Neural cell (in vitro differentiated cells): Measurements from ENCODE around the gene ABAT. TPM values are rescaled to one million over a fixed set of nuclear protein-coding genes. Genes with fewer than 3 reads are reported as not detected.

Experiments
- H2AFZ ChIP-seq: fragments of 200-600, 300-800 bp; sonication (generic), shearing (Covaris generic); 2 replicates; pipeline ENCODE4 v1.6.0; 2014; ENCODE audit warnings: low read depth, mild to moderate bottlenecking, antibody characterized with exemption, low read length, moderate library complexity
- H3F3A ChIP-seq: fragments of 200-600 bp; shearing (Covaris generic); 2 replicates; pipeline ENCODE4 v1.6.1; 2016; ENCODE audit warnings: mild to moderate bottlenecking, moderate library complexity, mixed read lengths, antibody characterized with exemption, low read length; ENCODE audit not compliant: insufficient read depth, poor library complexity, severe bottlenecking
- H3K27ac ChIP-seq: fragments of 200-600, 300-800 bp; sonication (generic), shearing (Covaris generic); 2 replicates; pipeline ENCODE4 v1.5.1; 2014; ENCODE audit warnings: mild to moderate bottlenecking, low read length, moderate library complexity
- H3K27me3 ChIP-seq: fragments of 300-800, 200-600 bp; sonication (generic), shearing (Covaris generic); 2 replicates; pipeline ENCODE4 v1.6.0; 2014; ENCODE audit warnings: mild to moderate bottlenecking, low read depth, low read length, moderate library complexity; ENCODE audit not compliant: insufficient read depth
- H3K36me3 ChIP-seq: fragments of 300-800, 200-600 bp; sonication (generic), shearing (Covaris generic); 2 replicates; pipeline ENCODE4 v1.5.1; 2014; ENCODE audit warnings: mild to moderate bottlenecking, antibody characterized with exemption, low read length, moderate library complexity; ENCODE audit not compliant: insufficient read depth
- H3K4me2 ChIP-seq: fragments of 300-800, 200-600 bp; sonication (generic), shearing (Covaris generic); 2 replicates; pipeline ENCODE4 v1.6.0; 2014; ENCODE audit warnings: mild to moderate bottlenecking, low read length
- H3K4me3 ChIP-seq: fragments of 300-800, 200-600 bp; sonication (generic), shearing (Covaris generic); 2 replicates; pipeline ENCODE4 v1.5.1; 2014; ENCODE audit warnings: mild to moderate bottlenecking, low read length, moderate library complexity
- H3K79me2 ChIP-seq: fragments of 200-600 bp; shearing (Covaris generic); replicated peaks from 2 replicates; pipeline ENCODE4 v1.6.0; 2014; ENCODE audit warnings: mild to moderate bottlenecking, low read length, moderate library complexity; ENCODE audit not compliant: insufficient read depth
- H3K9ac ChIP-seq: fragments of 300-800, 200-600 bp; sonication (generic), shearing (Covaris generic); 2 replicates; pipeline ENCODE4 v1.6.1; 2016; ENCODE audit warnings: mild to moderate bottlenecking, low read length, mixed read lengths
- H3K9me2 ChIP-seq: fragments of 200-600 bp; shearing (Covaris generic); 2 replicates; pipeline ENCODE4 v1.6.1; 2016; ENCODE audit warnings: mild to moderate bottlenecking, low read length, mixed read lengths; ENCODE audit not compliant: insufficient read depth
- H3K9me3 ChIP-seq: fragments of 200-600, 300-800 bp; sonication (generic), shearing (Covaris generic); 2 replicates; pipeline ENCODE4 v1.6.1; 2016; ENCODE audit warnings: mild to moderate bottlenecking, mixed run types, low read length, moderate library complexity, mixed read lengths
- H4K20me1 ChIP-seq: fragments of 200-600 bp; shearing (Covaris generic); 2 replicates; pipeline ENCODE4 v1.6.1; 2016; ENCODE audit warnings: mild to moderate bottlenecking, mixed run types; ENCODE audit not compliant: insufficient read depth
- EP300 ChIP-seq: fragments of 450-650 bp; conservative IDR thresholded peaks from 2 replicates; pipeline ENCODE4 v1.6.1; 2014; ENCODE audit warnings: antibody characterized with exemption, mild to moderate bottlenecking, moderate library complexity; ENCODE audit not compliant: poor library complexity, severe bottlenecking
- EZH2 ChIP-seq: fragments of 200-600, 300-800 bp; shearing (Covaris generic), sonication (generic); IDR thresholded peaks from 2 replicates; pipeline ENCODE4 v1.6.1; 2014; ENCODE audit warnings: antibody characterized with exemption, low read length, borderline replicate concordance, mild to moderate bottlenecking; ENCODE audit not compliant: insufficient read depth, poor library complexity, severe bottlenecking
- MXI1 ChIP-seq: fragments of 450-650 bp; conservative IDR thresholded peaks from 2 replicates; pipeline ENCODE4 v1.6.1; 2014; ENCODE audit warnings: antibody characterized with exemption, mild to moderate bottlenecking; ENCODE audit not compliant: poor library complexity, severe bottlenecking
- POLR2AphosphoS5 ChIP-seq: IDR thresholded peaks from 2 replicates; pipeline ENCODE4 v1.6.1; 2012
- RAD21 ChIP-seq: fragments of 450-650 bp; conservative IDR thresholded peaks from 2 replicates; pipeline ENCODE4 v1.6.1; 2014; ENCODE audit warnings: antibody characterized with exemption, mild to moderate bottlenecking, moderate library complexity
- SMC3 ChIP-seq: fragments of 450-650 bp; conservative IDR thresholded peaks from 2 replicates; pipeline ENCODE4 v1.6.1; 2014; ENCODE audit warnings: antibody characterized with exemption, mild to moderate bottlenecking, moderate library complexity; ENCODE audit not compliant: poor library complexity
- TAF1 ChIP-seq: IDR thresholded peaks from 2 replicates; pipeline ENCODE4 v1.6.1; 2012; ENCODE audit warnings: low read depth
- polyA plus RNA-seq: library from polyadenylated mRNA; depleted of rRNA; stranded (reverse); fragments of >200 nt; gene quantifications from 2 replicates; pipeline ENCODE4 v1.2.3, GENCODE V29; 2014
- TF ChIP-seq, protein P1 (sequence below): IDR thresholded peaks from 2 replicates; pipeline ENCODE4 v1.6.1; 2012; ENCODE audit warnings: borderline replicate concordance
- TF ChIP-seq, protein P2 (sequence below): fragments of 450-650 bp; IDR thresholded peaks from 2 replicates; pipeline ENCODE4 v1.5.1; 2014; ENCODE audit warnings: antibody characterized with exemption, mild to moderate bottlenecking, moderate library complexity; ENCODE audit not compliant: poor library complexity, severe bottlenecking

Gene ABAT
- polyA plus RNA-seq, 1 donor from 2014 or later, result 125 TPM

DNA sequence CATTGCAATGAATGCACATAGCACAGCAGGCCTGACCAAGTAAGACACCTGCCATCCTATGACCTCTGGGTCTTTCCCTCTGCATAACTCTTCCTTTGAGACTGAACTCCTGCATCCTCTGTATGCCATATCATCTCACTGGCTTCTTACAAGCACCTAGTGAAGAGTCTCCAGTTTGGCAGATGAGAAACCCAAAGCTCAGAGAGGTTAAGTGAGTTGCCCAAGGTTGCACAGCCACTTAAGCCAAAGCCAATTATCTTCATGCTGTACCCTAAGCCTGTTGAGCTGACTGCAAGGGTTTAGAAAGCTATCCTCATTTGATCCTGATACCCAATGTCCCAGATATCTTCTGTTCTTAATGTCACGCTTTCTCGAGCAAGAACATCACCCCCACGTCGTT lies 87.8 kb downstream of the ABAT start:
- Histone ChIP-seq H3K4me2 (no peak overlapping the region), H3F3A (no peaks in the 10 kb centered on the region), H3K9me3 (no peaks in the 10 kb centered on the region), H3K9me2 (no peaks in the 10 kb centered on the region), H3K27me3 (no peaks in the 10 kb centered on the region), H3K4me3 (no peak overlapping the region), H3K27ac (no peak overlapping the region), H3K79me2 (no peaks in the 10 kb centered on the region), H4K20me1 (no peaks in the 10 kb centered on the region), H3K36me3 (no peaks in the 10 kb centered on the region), H3K9ac (no peak overlapping the region), H2AFZ (no peak overlapping the region)
- TF ChIP-seq POLR2AphosphoS5, result no peak
- TF ChIP-seq, protein P1, sequence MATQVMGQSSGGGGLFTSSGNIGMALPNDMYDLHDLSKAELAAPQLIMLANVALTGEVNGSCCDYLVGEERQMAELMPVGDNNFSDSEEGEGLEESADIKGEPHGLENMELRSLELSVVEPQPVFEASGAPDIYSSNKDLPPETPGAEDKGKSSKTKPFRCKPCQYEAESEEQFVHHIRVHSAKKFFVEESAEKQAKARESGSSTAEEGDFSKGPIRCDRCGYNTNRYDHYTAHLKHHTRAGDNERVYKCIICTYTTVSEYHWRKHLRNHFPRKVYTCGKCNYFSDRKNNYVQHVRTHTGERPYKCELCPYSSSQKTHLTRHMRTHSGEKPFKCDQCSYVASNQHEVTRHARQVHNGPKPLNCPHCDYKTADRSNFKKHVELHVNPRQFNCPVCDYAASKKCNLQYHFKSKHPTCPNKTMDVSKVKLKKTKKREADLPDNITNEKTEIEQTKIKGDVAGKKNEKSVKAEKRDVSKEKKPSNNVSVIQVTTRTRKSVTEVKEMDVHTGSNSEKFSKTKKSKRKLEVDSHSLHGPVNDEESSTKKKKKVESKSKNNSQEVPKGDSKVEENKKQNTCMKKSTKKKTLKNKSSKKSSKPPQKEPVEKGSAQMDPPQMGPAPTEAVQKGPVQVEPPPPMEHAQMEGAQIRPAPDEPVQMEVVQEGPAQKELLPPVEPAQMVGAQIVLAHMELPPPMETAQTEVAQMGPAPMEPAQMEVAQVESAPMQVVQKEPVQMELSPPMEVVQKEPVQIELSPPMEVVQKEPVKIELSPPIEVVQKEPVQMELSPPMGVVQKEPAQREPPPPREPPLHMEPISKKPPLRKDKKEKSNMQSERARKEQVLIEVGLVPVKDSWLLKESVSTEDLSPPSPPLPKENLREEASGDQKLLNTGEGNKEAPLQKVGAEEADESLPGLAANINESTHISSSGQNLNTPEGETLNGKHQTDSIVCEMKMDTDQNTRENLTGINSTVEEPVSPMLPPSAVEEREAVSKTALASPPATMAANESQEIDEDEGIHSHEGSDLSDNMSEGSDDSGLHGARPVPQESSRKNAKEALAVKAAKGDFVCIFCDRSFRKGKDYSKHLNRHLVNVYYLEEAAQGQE, result no peak

DNA sequence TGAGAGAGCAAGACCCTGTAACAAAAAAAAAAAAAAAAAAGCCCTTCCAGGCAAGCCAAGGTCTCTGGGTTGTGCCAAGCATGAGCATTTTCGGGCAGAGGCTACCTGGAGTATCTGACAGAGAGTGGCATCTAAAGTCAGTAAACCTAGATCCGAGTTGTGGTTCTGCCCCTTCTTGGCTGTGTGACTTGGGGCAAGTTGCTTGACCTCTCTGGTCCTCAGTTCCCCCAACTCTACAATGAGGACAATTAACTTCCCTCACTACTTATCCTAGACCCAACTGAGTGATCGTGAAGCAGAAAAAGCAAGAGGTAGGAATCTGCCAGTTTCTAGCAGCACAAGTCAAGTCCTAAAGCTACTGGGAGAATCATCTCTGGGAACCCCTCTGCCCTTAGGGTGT lies 88.7 kb downstream of the ABAT start:
- H3K79me2 ChIP-seq, result no peaks in the 10 kb centered on the region
- no peaks in the 10 kb centered on the region for H3K9me3 ChIP-seq
- H3K4me2 ChIP-seq, result no peak overlapping the region
- H3K9ac ChIP-seq, result no peak overlapping the region
- no peak overlapping the region for H2AFZ ChIP-seq
- H3K36me3 ChIP-seq, result no peaks in the 10 kb centered on the region
- H3K27ac ChIP-seq, result no peak overlapping the region
- H3F3A ChIP-seq, result no peaks in the 10 kb centered on the region
- H4K20me1 ChIP-seq, result no peaks in the 10 kb centered on the region
- H3K27me3 ChIP-seq, result no peaks in the 10 kb centered on the region
- TF ChIP-seq, protein P2, sequence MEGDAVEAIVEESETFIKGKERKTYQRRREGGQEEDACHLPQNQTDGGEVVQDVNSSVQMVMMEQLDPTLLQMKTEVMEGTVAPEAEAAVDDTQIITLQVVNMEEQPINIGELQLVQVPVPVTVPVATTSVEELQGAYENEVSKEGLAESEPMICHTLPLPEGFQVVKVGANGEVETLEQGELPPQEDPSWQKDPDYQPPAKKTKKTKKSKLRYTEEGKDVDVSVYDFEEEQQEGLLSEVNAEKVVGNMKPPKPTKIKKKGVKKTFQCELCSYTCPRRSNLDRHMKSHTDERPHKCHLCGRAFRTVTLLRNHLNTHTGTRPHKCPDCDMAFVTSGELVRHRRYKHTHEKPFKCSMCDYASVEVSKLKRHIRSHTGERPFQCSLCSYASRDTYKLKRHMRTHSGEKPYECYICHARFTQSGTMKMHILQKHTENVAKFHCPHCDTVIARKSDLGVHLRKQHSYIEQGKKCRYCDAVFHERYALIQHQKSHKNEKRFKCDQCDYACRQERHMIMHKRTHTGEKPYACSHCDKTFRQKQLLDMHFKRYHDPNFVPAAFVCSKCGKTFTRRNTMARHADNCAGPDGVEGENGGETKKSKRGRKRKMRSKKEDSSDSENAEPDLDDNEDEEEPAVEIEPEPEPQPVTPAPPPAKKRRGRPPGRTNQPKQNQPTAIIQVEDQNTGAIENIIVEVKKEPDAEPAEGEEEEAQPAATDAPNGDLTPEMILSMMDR, result no peak
- TF ChIP-seq EZH2 (no peak), TAF1 (no peak), POLR2AphosphoS5 (no peak), EP300 (no peak), RAD21 (no peak), MXI1 (no peak), SMC3 (no peak)
- TF ChIP-seq, protein P1, result no peak
- H3K9me2 ChIP-seq, result no peaks in the 10 kb centered on the region
- H3K4me3 ChIP-seq, result no peak overlapping the region
